ENCODE data around the gene ELL2. TPM values are rescaled to one million over a fixed set of nuclear protein-coding genes. Genes with fewer than 3 reads are reported as not detected.

ELL2 gene
- total RNA-seq, 1 donor from 2014 or later, result 33.1 TPM

DNA sequence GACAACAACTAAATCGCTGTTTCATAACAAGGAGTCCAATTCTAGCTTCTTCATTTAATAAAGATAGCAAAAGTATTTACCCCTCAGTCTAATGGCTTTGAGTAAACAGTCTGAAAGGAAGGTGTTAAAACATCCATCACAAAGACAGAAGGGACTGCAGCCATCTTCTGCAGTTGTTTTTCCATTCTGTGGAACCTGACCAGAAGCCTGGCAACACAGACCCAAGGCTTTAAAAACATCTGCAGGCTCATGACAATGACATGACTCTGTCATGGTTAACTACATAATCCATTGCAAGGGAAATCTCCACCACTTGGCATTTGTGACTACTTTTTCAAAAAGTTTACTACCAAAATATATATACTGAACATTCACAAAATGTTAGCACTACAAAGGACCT, 51.9 kb downstream of the ELL2 start:
- DNase-seq (ENCODE audit: low read depth), result no peak

DNA sequence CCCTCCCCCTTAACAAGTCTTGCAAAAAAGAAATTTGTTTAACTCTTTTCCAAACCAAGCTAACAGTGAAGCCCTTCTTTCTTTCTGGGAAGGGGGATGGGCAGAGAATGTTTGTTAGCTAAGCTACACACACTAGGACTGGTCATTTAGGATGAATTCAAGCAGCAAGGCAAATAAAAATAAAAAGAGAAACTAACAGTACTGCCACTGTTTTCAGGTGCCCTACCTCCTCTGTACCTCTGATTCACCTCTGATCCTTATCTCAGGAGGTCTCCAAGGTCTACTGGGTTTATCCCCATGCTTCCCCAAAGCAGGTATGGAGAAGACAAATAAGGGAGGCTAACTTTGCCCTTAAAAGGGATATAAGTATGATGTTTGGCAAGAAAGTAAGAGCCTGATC, 52.9 kb downstream of the ELL2 start:
- DNase-seq (ENCODE audit: low read depth), result no peak

DNA sequence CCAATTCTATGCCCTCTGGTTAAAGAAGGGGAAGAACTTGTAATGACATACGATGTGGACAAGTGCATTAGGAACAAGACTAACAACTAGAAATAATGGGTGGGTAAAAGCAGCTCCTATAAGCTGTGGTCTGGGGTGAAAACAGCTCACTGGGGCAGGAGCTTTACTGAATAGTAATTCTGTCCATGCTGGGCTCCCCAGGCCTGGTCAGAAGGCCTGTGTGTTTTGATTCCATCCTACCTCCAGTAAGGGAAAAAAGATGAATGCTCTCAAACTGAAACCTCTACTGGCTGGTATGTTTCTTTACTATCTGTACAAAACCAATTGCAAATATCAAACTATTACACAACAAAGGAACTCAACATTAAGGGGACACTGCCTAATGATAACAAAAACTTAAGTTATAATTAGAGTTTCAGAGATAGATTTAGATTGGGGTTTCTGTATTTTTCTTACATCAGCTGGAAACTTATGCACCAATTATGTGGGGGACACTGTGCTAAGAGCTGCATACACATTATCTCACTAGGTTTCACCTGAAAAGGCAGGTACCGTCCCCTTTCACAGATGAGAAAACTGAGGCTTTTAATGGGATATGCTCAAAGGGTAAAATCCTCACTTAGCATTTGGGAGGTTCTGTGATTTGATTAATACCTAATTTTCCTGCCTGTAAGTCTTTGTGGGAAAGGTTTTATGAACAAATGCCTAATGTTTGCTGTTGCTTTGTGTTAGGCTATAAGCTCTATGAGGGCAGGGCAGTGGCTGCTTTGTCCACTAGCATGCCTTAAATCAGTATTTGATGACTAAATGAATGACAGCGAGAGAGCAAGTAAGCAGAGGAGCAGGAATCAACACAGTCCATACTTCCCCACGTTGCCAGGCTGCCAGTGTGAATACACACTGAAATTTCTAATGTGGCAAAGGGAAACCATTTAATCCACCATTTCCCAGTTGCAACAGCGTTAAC, 53.6 kb downstream of the ELL2 start:
- DNase-seq (ENCODE audit: low read depth), result no peak

DNA sequence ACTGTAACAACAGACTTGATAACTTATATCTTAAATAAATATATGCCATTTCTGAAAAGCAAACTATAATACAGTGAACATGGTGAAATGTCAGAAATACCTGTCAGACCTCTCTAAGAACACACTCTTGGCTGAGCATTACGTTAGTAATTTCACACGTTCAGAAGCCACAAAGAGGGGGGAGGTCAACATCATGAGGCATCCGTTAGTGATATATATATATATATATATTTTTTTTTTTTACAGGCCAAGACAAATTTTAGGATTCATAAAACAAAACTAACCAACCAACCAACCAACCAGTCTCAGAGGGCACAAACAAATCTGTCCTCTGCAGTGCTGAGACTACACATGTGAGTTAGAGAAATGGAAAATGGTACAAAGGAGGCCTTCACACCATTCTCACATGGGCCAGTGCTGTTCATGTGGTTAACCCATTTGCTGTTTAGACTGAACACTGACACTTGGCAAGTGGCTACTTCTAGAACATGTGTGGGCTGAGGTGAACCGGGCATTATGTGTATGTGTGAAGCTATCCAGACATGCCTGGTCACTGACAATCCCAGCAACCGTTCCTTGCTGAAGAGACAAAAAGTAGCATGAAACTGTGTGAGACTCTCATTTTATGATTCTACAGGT, 54.5 kb downstream of the ELL2 start:
- DNase-seq (ENCODE audit: low read depth), result no peak

DNA sequence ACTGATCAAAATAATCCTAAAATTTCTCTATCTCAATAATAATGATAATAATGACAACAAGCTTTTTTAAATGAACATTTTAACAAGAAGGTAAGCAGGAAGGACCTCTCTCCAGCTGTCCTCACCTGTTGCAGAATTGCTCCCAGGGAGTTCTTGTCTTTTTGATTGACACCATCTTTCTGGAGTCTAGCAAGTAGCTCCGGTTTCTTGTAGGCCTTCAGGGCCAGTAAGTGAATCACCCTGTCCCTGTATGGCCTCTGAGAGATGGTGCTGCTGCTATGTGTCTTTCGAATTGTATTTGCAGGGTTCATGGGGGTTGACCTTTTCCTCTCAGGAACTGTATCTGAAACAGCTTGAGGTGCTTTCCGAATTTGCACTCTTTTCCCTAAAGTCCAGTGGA, 55.3 kb downstream of the ELL2 start:
- DNase-seq (ENCODE audit: low read depth), result peak; percentile 45

DNA sequence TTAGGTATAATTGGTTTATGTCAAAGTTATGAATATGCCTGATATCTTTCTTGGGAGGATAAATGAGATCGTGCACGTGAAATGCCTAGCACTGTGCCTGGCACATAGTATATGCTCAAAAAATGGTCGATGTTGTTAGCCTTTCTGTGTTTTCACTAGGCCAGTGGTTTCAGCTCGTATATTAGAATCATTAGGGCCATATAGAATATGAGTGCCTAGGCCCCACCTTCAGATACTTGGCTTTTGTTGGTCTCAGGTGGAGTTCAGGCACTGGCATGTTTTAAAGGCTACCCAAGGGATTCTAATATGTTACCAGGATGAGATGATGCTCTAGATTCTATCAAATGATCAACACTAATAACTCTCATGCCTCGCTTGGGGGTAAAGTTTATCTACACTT, 56.8 kb downstream of the ELL2 start:
- DNase-seq (ENCODE audit: low read depth), result no peak

DNA sequence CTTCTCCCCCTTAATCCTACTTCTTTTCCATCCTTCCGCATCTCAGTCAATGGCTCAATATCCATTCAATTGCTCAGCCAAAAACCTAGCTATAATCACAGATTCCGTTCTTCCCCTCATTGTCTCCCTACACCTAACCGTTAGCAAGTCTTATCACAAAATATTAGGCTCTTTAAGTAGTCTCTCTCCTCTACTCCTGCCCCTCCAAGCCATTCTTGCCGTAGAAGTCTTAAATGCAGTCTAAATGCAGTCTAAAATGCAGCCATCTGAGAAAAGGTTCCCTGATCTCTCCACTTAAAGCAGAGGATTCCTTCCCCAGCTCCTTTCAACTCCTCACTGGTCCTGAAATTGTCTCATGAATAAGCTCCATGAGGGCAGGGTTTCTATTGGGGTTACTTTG, 57.8 kb downstream of the ELL2 start:
- no peak for DNase-seq (ENCODE audit: low read depth)

DNA sequence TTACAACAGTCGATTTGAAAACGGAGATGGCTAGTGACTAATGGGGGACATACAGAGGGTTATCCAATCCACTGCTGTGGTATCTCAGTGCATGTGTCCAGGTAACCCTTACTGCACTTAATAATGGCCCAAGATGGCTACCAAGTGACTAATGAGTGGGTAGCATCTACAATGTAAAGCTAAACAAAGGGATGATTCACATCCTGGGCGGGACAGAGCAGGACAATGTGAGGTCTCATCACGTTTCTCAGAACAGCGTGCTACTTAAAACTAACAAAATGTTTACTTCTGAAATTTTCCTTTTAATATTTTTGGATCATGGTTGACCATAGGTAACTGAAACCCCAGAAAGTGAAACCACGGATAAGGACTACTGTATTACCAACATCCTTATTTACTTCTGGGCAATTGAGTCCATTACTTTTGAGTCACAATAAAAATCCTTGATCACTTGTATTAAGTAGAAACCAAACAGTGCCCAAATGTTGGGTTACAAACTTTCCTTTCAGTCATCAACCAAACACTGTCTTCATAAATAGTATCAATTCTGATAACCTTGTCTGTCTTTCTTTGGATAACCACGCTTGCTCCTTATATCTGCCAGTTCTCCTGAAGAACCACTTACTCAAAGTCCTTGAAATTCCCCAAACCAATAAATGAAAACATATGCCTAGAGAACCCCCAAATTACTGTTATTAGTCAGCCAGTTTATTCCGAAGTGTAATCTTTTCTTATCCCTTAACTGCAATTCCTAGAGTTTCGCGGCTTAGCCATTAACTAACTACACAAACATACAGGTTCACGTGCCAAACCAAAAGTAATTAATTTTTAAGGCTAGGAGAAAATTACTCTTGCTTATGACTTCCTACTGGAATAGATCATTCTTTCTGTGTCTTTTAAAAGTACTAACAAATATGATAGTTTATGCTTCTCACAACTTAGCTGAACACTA, 59.7 kb downstream of the ELL2 start:
- DNase-seq (ENCODE audit: low read depth), result no peak

DNA sequence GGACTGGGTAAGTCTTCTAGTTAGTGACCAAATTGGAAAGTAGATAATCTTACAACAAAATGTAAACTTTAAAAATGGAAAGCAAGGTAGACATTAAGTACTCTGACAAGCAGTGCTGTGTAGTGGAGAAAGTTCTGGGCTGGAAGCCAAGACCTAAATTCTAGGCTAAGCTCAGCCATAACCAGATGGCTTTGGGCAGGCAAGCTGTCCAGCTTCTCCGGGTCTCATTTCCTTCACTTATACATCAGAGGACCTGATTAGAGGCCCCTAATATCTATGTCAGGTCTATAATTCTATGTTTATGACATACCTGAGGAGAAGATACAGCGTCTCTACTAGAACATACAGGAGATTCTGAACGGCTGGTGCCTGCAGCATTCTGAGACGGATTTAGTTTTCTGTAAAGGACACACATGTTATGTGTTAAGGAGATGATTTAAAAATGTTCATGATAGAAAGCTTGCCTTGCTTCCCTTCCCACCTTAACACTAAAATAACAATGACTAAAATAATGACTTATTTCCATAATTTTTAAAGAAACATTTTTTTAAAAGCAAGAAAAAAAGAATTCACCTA, 61.2 kb downstream of the ELL2 start:
- peak; percentile 77 for DNase-seq (ENCODE audit: low read depth)

DNA sequence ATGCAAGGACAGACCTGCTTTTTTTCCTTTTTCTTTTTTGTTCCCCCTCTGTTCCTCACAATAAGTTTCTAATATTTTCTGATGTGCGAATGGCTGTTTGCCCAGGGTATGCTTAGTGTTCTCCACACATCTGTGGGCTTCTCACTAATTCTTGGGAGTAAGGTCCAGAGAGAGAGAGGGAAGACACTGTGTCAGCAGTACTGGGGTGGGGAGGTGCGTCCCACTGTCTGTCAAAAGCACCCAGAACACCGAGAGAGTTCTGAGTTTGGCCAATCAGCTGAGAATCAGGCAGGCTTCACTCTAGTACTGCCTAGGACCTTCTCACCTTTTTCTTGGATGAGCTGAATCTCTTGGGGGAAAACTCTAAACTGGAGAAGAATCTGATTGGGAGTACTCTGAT, 61.8 kb downstream of the ELL2 start:
- no peak for DNase-seq (ENCODE audit: low read depth)

DNA sequence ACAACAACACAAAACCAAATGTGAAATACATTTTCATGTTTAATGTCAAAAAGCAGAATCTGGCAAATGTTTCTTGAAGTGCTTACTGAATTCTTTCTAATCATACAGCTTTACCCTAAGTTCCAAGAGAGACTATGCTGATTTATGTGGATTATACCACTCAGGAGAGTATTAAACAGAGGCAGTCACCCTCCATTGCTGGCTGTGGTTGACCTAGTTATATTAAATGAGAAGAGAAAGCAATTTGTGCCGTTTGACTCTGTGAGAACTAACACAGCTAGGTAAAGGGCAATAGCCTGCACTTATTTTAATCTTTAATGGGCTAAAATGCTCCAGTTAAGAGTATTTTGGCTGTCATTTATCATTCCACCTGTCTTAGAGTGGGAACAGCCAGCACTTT, 62.6 kb downstream of the ELL2 start:
- DNase-seq (ENCODE audit: low read depth), result no peak

DNA sequence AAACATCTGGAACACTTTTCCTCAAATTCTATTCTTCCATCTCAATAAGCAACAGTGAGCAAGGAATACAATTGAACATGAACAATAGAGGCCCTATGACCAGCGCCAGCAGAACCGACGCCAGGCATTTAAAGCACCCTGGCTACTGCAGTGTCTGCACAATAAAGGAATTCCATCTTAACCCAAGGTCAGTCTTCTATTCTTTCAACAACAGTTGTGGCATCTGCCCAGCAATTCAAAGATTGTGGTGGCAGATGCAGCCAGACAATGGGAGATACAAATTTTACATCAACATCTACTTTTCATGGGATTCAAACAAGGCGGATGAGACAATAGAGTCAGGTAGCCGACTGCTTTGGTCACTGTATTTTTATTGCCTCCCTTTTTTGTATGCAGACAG, 65.9 kb downstream of the ELL2 start:
- peak; percentile 56 for DNase-seq (ENCODE audit: low read depth)

DNA sequence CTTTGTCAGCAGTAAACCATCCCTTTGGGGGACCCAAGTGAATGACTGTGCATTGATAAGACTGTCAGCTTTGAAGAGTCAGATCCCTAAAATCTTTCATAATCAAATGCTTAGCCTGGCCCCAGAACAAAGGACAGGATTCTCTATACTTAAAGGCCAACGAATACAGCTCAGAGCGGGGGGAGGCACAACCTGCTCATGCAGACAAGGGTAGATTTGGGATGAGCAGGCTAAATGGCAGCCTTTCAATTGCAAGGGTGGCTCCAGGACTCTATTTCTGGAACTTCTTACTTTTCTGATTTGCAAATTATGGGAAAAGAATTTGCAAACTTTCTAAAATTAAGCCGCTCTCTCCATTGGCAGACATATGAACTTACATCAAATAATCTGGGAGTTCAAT, 66.4 kb downstream of the ELL2 start:
- DNase-seq (ENCODE audit: low read depth), result no peak

DNA sequence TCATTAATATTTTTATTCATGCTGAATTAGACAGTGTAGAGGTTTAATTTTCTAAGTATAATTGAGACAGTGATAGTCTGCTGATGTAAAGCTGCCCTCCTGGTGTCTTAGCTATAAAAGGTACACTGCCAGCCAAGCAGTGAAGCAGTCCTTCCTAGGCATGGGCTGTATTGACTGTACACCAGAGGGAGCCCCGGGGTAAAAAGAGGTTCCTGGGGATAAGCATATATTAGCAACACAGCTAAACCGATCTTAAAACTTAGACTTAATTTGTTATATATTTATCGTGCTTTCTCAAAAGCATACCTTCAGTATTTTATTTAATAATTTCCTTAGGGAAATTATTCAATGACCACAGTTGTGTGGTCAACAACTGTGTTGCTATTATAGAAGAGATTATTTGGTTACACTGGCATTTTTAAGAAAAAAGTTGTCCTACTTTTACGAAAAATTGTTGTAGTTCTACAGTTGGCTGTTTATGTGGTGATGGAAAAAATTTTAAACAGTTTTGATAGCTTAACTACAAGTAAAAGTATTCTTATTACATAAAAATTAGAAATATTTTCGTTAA, 68.8 kb downstream of the ELL2 start:
- peak; percentile 49 for DNase-seq (ENCODE audit: low read depth)

DNA sequence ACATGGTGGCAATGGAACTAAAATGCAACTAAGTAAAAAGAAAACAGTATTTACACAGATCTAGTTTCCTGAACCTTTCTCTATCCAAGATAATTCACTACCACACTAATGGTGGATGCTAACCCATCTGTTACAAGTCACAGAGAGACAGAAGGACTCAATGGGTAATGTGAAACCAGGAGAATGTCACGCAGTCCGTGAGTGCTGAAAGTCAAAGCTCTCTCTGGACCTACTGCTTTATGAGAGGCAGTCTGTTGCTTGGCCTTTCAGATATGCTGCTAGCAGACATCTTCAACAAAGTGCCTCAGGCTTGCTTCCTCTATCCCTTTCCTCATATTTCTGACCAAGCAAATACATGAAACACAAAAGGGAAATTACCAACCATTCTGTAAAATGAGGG, 70.2 kb downstream of the ELL2 start:
- DNase-seq (ENCODE audit: low read depth), result peak; percentile 35

DNA sequence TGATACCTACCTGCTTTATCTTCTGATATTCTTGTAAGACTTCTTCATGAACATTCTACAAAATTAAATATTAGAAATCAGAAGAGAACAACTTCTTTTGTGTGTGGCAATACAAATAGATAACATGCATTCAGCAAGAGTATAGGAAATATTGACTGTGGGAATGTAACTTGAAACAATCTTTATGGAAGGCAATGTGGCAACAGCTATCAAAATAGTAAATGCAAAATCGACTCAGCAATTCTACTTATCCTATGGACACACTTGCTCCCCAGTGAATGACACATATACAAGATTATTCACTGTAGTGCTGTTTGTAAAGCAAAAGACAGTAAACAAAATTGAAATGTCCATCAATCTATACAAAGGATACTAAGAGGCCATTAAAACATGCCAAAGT, 72.6 kb downstream of the ELL2 start:
- no peak for DNase-seq (ENCODE audit: low read depth)

DNA sequence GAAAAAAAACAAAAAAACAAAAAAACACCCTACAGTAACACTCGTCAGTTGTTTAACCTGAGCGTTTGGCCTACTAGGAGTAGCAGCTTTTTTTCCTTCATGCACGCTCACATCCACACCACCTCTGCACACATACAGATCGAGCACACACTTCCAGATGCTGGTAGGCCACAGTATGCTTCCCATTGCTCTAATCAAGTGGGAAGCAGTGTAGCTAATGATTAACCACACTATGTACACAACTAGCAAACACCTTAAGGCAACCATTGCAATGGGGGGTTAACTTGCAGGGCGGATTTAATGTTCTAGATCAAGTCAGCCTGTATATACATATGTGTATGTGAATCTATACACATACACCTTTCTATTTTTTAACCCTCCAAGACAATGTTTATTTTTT, 73.7 kb downstream of the ELL2 start:
- no peak for DNase-seq (ENCODE audit: low read depth)

DNA sequence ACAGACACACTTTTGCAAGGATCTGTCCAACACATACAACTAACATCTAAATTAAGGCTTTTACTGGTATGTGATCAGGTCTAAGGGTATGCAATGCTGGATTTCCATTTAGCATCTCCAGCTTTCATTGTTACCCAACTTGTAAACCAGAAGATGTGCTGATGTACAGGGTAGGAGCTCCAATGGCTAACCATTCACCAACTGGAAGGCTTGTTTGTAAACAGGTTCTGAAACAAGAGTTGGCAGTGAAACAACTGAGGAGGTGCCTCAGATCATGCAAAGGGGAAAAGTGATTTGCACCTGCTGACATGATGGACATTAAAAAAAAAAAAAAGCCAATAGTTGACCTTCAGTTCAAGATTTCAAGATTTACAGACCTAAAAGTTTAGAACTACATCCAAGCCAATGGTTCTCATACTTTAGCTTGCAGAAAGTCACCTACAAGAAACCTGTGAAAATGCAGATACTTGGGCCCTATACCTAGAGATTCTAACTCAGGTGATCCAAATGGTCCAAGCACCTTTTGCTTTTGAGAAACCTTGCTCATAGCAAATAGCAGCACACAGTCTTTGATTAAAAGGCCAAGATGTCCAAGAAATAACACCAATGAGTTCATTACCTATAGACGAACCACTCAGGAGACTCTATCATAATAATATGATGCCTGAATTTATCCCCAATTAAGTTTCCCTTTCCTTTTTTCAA, 75.2 kb downstream of the ELL2 start:
- DNase-seq (ENCODE audit: low read depth), result no peak

DNA sequence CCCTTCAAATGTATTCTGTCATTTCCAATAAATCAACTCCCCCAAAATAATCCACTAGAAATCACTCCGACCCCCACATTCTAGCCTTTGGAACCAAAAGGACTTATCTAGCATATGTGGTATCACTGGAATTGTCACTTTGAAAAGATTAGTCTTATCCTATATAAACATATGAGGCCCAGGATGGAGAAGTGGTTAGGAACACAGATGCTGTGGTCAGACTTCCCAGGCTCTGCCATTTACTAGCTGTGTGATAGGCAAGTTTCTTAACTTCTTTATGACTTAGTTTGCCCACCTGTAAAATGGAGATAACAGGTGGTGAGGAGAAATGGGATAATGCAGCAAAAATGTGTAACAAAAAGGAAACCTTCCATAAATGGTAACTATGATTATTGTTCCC, 77.1 kb downstream of the ELL2 start:
- no peak for DNase-seq (ENCODE audit: low read depth)

DNA sequence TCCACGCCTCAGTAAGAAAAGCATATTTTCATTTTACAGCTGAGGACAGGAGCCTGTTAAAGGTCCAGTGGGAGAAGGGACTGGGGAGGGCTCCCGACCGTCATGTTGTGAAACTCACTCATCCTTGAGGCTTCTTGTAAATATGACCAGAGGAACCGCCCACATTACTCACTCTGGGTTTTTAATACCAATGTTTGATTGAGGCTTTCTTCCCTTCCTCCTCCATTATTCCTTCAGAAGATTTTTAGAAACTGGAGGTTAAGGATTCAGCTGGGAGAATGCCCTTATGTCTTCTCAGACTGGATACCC, 77.7 kb downstream of the ELL2 start:
- DNase-seq (ENCODE audit: low read depth), result peak; percentile 20

Data from myocyte (in vitro differentiated cells).